ENCODE measurements around the gene OBSCN. TPM values are rescaled to one million over a fixed set of nuclear protein-coding genes. Genes with fewer than 3 reads are reported as not detected.

Gene OBSCN
- total RNA-seq, 2 experiments from 2014 or later = 80.8 to 82.2 TPM

DNA sequence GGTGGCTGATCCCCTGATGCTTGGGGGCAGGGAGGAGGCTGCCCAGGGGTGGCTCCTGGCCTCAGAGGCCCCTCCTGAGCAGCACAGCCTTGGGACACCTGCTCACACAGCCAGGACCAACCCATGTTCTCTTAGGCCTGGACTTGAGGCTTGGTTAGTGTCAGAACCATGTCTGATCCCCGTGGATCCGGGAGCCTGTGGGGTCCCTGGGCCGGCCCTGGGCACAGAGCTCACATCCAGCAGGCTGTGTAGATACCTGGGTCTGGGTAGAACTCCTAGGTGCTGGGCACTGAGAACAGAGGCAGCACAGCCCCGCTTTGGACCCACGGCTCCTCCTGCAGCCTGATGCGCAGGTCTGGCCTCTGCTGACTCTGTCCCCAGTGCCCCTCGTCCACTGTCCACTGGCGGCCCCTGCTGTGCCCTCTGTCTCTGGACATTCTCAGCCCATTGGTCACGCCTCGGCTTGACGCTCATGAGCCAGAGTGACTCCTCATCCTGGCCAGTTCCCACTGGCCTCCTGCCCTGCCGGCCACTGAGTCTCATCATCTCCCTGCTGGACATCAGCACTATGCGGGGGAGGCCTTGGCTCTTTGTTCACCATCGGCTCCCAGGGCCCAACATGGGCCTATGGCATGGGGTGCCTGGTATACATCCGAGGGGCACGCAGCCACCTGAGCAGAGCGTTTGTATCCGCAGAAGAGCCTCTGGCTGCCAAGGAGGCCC lies 128.6 kb downstream of the OBSCN start:
- DNase-seq = no peak
- H3K36me3 ChIP-seq (ENCODE audit: insufficient read depth, low read length) = peaks cover 14% of the 10 kb centered on the region

DNA sequence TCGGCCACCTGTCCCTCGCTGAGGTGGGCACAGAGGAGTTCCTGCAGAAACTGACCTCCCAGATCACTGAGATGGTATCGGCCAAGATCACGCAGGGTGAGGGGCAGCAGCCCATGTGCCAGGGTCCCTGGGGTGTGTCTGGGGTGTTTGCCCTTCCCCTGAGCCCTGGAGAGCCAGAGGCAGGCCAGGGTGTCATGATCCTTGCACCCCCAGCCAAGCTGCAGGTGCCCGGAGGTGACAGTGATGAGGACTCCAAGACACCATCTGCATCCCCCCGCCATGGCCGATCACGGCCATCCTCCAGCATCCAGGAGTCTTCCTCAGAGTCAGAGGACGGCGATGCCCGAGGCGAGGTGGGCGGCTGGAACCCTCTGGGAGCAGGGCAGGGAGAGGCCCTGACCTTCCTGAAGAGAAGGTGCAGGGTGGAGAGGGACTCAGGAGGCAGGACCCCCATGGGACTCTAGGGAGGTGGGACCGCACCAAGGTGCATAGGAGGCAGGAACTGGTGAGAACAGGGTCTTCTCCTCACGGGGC lies 129.3 kb downstream of the OBSCN start:
- ChIA-PET CTCF (no interaction called here), POLR2A (no interaction called here)
- no peak for ATAC-seq (ENCODE audit: poor library complexity)
- Histone ChIP-seq H3K36me3 (ENCODE audit: insufficient read depth, low read length) (peaks cover 14% of the 10 kb centered on the region), H3K27me3 (ENCODE audit: control insufficient read depth in 1 of 2, insufficient read depth in 2 of 2, low read length in 2 of 2) (no peaks in the 10 kb centered on the region), H3K9me3 (ENCODE audit: control insufficient read depth in 1 of 2, insufficient read depth in 1 of 2, low read length in 2 of 2) (no peaks in the 10 kb centered on the region), H3K27ac (ENCODE audit: low read depth in 1 of 2, low read length in 2 of 2) (no peak overlapping the region), H3K4me1 (ENCODE audit: insufficient read depth, low read length) (no peaks in the 10 kb centered on the region), H3K4me3 (ENCODE audit: low read length) (no peak overlapping the region)
- TF ChIP-seq, protein P1, sequence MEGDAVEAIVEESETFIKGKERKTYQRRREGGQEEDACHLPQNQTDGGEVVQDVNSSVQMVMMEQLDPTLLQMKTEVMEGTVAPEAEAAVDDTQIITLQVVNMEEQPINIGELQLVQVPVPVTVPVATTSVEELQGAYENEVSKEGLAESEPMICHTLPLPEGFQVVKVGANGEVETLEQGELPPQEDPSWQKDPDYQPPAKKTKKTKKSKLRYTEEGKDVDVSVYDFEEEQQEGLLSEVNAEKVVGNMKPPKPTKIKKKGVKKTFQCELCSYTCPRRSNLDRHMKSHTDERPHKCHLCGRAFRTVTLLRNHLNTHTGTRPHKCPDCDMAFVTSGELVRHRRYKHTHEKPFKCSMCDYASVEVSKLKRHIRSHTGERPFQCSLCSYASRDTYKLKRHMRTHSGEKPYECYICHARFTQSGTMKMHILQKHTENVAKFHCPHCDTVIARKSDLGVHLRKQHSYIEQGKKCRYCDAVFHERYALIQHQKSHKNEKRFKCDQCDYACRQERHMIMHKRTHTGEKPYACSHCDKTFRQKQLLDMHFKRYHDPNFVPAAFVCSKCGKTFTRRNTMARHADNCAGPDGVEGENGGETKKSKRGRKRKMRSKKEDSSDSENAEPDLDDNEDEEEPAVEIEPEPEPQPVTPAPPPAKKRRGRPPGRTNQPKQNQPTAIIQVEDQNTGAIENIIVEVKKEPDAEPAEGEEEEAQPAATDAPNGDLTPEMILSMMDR (IDR thresholded peaks at IDR 0.05) = no peak
- peak in 1 of 14 experiments; percentile 5 for DNase-seq
- Mint-ChIP-seq H3K4me3 (no peak overlapping the region), H3K27ac (no peak overlapping the region), H3K36me3 (ENCODE audit: low read depth) (peaks cover 41% of the 10 kb centered on the region), H3K4me1 (ENCODE audit: low read depth) (no peaks in the 10 kb centered on the region), H3K9me3 (no peaks in the 10 kb centered on the region), H3K27me3 (no peaks in the 10 kb centered on the region)
- intact Hi-C loops (cut with DNase I, micrococcal nuclease) = no loop called here

More for the DNA sequence above, 128.6 kb downstream of the OBSCN start:
- Mint-ChIP-seq H3K27me3 (no peaks in the 10 kb centered on the region), H3K9me3 (no peaks in the 10 kb centered on the region), H3K4me3 (no peak overlapping the region), H3K4me1 (ENCODE audit: low read depth) (no peaks in the 10 kb centered on the region), H3K36me3 (ENCODE audit: low read depth) (peaks cover 44% of the 10 kb centered on the region), H3K27ac (no peak overlapping the region)
- no peak overlapping the region for H3K27ac ChIP-seq (ENCODE audit: low read depth in 1 of 2, low read length in 2 of 2)
- CTCF ChIA-PET = no interaction called here
- no peaks in the 10 kb centered on the region for H3K9me3 ChIP-seq (ENCODE audit: control insufficient read depth in 1 of 2, insufficient read depth in 1 of 2, low read length in 2 of 2)
- TF ChIP-seq, protein P1 (IDR thresholded peaks at IDR 0.05) = no peak
- POLR2A ChIA-PET = no interaction called here
- no peaks in the 10 kb centered on the region for H3K27me3 ChIP-seq (ENCODE audit: control insufficient read depth in 1 of 2, insufficient read depth in 2 of 2, low read length in 2 of 2)
- no peak for ATAC-seq (ENCODE audit: poor library complexity)
- no peaks in the 10 kb centered on the region for H3K4me1 ChIP-seq (ENCODE audit: insufficient read depth, low read length)
- no peak overlapping the region for H3K4me3 ChIP-seq (ENCODE audit: low read length)
- intact Hi-C loops (cut with DNase I, micrococcal nuclease) = no loop called here

DNA sequence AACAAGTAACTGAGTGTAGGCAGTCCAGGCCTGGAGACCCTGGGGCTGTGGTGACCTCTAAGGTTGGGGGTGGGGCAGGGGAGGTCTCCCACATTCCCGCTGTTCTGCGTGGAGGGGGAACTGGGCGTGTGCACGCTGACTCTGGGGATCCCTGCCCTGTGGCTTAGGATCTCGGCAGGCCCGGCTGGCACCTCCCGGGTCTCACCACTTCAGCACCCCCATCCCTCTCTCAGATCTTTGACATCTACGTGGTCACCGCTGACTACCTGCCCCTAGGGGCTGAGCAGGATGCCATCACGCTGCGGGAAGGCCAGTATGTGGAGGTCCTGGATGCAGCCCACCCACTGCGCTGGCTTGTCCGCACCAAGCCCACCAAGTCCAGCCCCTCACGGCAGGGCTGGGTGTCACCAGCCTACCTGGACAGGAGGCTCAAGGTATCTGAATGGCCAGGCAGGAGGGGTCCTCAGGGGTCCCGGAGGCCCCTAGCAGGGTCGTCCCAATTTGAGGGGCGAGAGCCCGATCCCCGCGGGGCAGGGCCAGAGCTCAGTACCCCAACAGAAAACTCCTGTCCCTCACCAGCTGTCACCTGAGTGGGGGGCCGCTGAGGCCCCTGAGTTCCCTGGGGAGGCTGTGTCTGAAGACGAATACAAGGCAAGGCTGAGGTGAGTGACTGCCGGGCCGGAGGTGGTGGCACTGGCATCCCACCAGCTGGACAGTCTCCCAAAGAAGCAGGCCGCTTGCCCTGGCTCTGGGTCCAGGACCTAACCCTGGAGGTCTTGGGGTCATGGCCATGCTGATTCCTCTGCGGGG lies 130.1 kb downstream of the OBSCN start:
- Histone ChIP-seq H3K4me3 (ENCODE audit: low read length) (no peak overlapping the region), H3K36me3 (ENCODE audit: insufficient read depth, low read length) (peaks cover 14% of the 10 kb centered on the region), H3K4me1 (ENCODE audit: insufficient read depth, low read length) (no peaks in the 10 kb centered on the region), H3K9me3 (ENCODE audit: control insufficient read depth in 1 of 2, insufficient read depth in 1 of 2, low read length in 2 of 2) (peaks cover 0 to 2% of the 10 kb centered on the region in 2 experiments), H3K27me3 (ENCODE audit: control insufficient read depth in 1 of 2, insufficient read depth in 2 of 2, low read length in 2 of 2) (no peaks in the 10 kb centered on the region), H3K27ac (ENCODE audit: low read depth in 1 of 2, low read length in 2 of 2) (no peak overlapping the region)
- H3K36me3 Mint-ChIP-seq (ENCODE audit: low read depth) = peaks cover 45% of the 10 kb centered on the region
- TF ChIP-seq, protein P1 (IDR thresholded peaks at IDR 0.05) = no peak
- ATAC-seq (ENCODE audit: poor library complexity) (no peak), DNase-seq (peak in 2 of 14 experiments; percentile 0 to 24)
- no peaks in the 10 kb centered on the region for H3K9me3 Mint-ChIP-seq
- H3K27ac Mint-ChIP-seq = no peak overlapping the region
- H3K27me3 Mint-ChIP-seq = no peaks in the 10 kb centered on the region
- ChIA-PET POLR2A (no interaction called here), CTCF (no interaction called here)
- intact Hi-C loops (cut with DNase I, micrococcal nuclease) = no loop called here
- H3K4me1 Mint-ChIP-seq (ENCODE audit: low read depth) = no peaks in the 10 kb centered on the region
- H3K4me3 Mint-ChIP-seq = no peak overlapping the region
